GM23338 (cell line): ENCODE results near the gene BORCS8. TPM values are rescaled to one million over a fixed set of nuclear protein-coding genes. Genes with fewer than 3 reads are reported as not detected.

Experiments
- ATAC-seq: fragments of 200-7000 bp; cut with Tn5 transposase; 3 replicates; pipeline ENCODE4 v1.9.1; 2020
- DNase-seq: peaks from one replicate; pipeline ENCODE4 v3.0.0-alpha.2; 2015; ENCODE audit warnings: low spot score
- H2AFZ ChIP-seq: fragments of 200-600 bp; sonication (generic); 2 replicates; pipeline ENCODE4 v1.8.0; 2016; ENCODE audit warnings: antibody characterized with exemption, mild to moderate bottlenecking, moderate library complexity
- H3F3A ChIP-seq: fragments of 200-600 bp; sonication (generic); replicated peaks from 2 replicates; pipeline ENCODE4 v1.8.0; 2017; ENCODE audit warnings: antibody characterized with exemption, mixed run types, low read depth
- H3K27ac ChIP-seq: fragments of 200-600 bp; sonication (generic); 2 replicates; pipeline ENCODE4 v1.6.1; 2016; ENCODE audit warnings: low read depth
- H3K27me3 ChIP-seq: fragments of 200-600 bp; sonication (generic); 2 replicates; pipeline ENCODE4 v1.8.0; 2016; ENCODE audit warnings: mild to moderate bottlenecking, mixed run types, moderate library complexity; ENCODE audit not compliant: insufficient read depth
- H3K36me3 ChIP-seq: fragments of 200-600 bp; sonication (generic); 2 replicates; pipeline ENCODE4 v1.8.0; 2016; ENCODE audit warnings: mild to moderate bottlenecking; ENCODE audit not compliant: insufficient read depth
- H3K4me1 ChIP-seq: fragments of 200-600 bp; sonication (generic); 2 replicates; pipeline ENCODE4 v1.8.0; 2016; ENCODE audit warnings: mild to moderate bottlenecking, moderate library complexity; ENCODE audit not compliant: insufficient read depth
- H3K4me2 ChIP-seq: fragments of 200-600 bp; sonication (generic); 2 replicates; pipeline ENCODE4 v1.7.1; 2017; ENCODE audit warnings: mixed run types
- H3K4me3 ChIP-seq: fragments of 200-600 bp; sonication (generic); 2 replicates; pipeline ENCODE4 v1.6.1; 2016; ENCODE audit warnings: mixed run types
- H3K79me2 ChIP-seq: fragments of 200-600 bp; sonication (generic); replicated peaks from 2 replicates; pipeline ENCODE4 v1.8.0; 2017; ENCODE audit warnings: mild to moderate bottlenecking; ENCODE audit not compliant: insufficient read depth
- H3K9me2 ChIP-seq: fragments of 200-600 bp; sonication (generic); 2 replicates; pipeline ENCODE4 v1.8.0; 2017; ENCODE audit not compliant: insufficient read depth
- H4K20me1 ChIP-seq: fragments of 200-600 bp; sonication (generic); replicated peaks from 2 replicates; pipeline ENCODE4 v1.8.0; 2017; ENCODE audit warnings: mild to moderate bottlenecking; ENCODE audit not compliant: insufficient read depth
- H3K27ac Mint-ChIP-seq: 2 replicates; pipeline ENCODE4 v1.8.0; 2020; ENCODE audit warnings: inconsistent platforms, mild to moderate bottlenecking, moderate library complexity, mixed read lengths
- H3K27me3 Mint-ChIP-seq: 3 replicates; pipeline ENCODE4 v1.8.0; 2022; ENCODE audit warnings: low read depth, mild to moderate bottlenecking, moderate library complexity, mixed read lengths, inconsistent platforms; ENCODE audit not compliant: insufficient read depth, poor library complexity
- H3K36me3 Mint-ChIP-seq: 3 replicates; pipeline ENCODE4 v1.8.0; 2021; ENCODE audit warnings: low read depth, mild to moderate bottlenecking, inconsistent platforms, moderate library complexity, mixed read lengths
- H3K4me1 Mint-ChIP-seq: 3 replicates; pipeline ENCODE4 v1.8.0; 2020; ENCODE audit warnings: mild to moderate bottlenecking, inconsistent platforms, mixed read lengths
- H3K4me3 Mint-ChIP-seq: 3 replicates; pipeline ENCODE4 v1.8.0; 2021; ENCODE audit warnings: moderate library complexity, mild to moderate bottlenecking, inconsistent platforms, mixed read lengths
- H3K9me3 Mint-ChIP-seq: 3 replicates; pipeline ENCODE4 v1.8.0; 2020; ENCODE audit warnings: moderate library complexity, mild to moderate bottlenecking, inconsistent platforms, mixed read lengths
- CREB1 ChIP-seq: fragments of 250-450 bp; sonication (Bioruptor Pico); IDR thresholded peaks from 2 replicates; pipeline ENCODE4 v1.5.0; 2020; ENCODE audit warnings: low read depth, mild to moderate bottlenecking, moderate library complexity
- EZH2 ChIP-seq: fragments of 200-600 bp; sonication (generic); IDR thresholded peaks from one replicate; pipeline ENCODE4 v1.8.0; 2017; ENCODE audit warnings: antibody characterized with exemption, mild to moderate bottlenecking, low read depth; ENCODE audit not compliant: unreplicated experiment
- EZH2phosphoT487 ChIP-seq: fragments of 200-600 bp; sonication (generic); IDR thresholded peaks from one replicate; pipeline ENCODE4 v1.8.1; 2018; ENCODE audit warnings: antibody characterized with exemption; ENCODE audit not compliant: unreplicated experiment
- NANOG ChIP-seq: IDR thresholded peaks from 2 replicates; pipeline ENCODE4 v1.6.1; 2016; ENCODE audit warnings: antibody characterized with exemption, borderline replicate concordance
- ZNF114 ChIP-seq: fragments of 250-450 bp; sonication (Bioruptor Pico); IDR thresholded peaks from 2 replicates; pipeline ENCODE4 v1.5.0; 2020; ENCODE audit warnings: mild to moderate bottlenecking, moderate library complexity
- ZNF331 ChIP-seq: fragments of 250-450 bp; sonication (Bioruptor Pico); IDR thresholded peaks from 2 replicates; pipeline ENCODE4 v1.5.0; 2020; ENCODE audit warnings: low read depth, mild to moderate bottlenecking, moderate library complexity
- polyA plus RNA-seq: library from polyadenylated mRNA; unstranded; fragments of >200 nt; fragmentation: Nextera tagmentation; extraction: Ambion mirVana; gene quantifications from 2 replicates; pipeline ENCODE4 v1.2.1, GENCODE V29; 2016
- total RNA-seq: library from RNA; depleted of rRNA; stranded (reverse); fragments of >200 nt; shearing (Covaris generic); gene quantifications from 2 replicates; pipeline ENCODE4 v1.2.3, GENCODE V29; 2014
- TF ChIP-seq, protein P1 (sequence below): fragments of 250-450 bp; sonication (Bioruptor Pico); IDR thresholded peaks from 2 replicates; pipeline ENCODE4 v1.5.0; 2020; ENCODE audit warnings: mild to moderate bottlenecking, moderate library complexity
- TF ChIP-seq, protein P2 (sequence below): IDR thresholded peaks from one replicate; pipeline ENCODE4 v1.6.1; 2018; ENCODE audit warnings: antibody characterized with exemption; ENCODE audit not compliant: unreplicated experiment

The BORCS8 gene
- total and polyA plus RNA-seq, 2 experiments from 2014 or later, result 15.1 to 18.8 TPM

- TF ChIP-seq, protein P1, sequence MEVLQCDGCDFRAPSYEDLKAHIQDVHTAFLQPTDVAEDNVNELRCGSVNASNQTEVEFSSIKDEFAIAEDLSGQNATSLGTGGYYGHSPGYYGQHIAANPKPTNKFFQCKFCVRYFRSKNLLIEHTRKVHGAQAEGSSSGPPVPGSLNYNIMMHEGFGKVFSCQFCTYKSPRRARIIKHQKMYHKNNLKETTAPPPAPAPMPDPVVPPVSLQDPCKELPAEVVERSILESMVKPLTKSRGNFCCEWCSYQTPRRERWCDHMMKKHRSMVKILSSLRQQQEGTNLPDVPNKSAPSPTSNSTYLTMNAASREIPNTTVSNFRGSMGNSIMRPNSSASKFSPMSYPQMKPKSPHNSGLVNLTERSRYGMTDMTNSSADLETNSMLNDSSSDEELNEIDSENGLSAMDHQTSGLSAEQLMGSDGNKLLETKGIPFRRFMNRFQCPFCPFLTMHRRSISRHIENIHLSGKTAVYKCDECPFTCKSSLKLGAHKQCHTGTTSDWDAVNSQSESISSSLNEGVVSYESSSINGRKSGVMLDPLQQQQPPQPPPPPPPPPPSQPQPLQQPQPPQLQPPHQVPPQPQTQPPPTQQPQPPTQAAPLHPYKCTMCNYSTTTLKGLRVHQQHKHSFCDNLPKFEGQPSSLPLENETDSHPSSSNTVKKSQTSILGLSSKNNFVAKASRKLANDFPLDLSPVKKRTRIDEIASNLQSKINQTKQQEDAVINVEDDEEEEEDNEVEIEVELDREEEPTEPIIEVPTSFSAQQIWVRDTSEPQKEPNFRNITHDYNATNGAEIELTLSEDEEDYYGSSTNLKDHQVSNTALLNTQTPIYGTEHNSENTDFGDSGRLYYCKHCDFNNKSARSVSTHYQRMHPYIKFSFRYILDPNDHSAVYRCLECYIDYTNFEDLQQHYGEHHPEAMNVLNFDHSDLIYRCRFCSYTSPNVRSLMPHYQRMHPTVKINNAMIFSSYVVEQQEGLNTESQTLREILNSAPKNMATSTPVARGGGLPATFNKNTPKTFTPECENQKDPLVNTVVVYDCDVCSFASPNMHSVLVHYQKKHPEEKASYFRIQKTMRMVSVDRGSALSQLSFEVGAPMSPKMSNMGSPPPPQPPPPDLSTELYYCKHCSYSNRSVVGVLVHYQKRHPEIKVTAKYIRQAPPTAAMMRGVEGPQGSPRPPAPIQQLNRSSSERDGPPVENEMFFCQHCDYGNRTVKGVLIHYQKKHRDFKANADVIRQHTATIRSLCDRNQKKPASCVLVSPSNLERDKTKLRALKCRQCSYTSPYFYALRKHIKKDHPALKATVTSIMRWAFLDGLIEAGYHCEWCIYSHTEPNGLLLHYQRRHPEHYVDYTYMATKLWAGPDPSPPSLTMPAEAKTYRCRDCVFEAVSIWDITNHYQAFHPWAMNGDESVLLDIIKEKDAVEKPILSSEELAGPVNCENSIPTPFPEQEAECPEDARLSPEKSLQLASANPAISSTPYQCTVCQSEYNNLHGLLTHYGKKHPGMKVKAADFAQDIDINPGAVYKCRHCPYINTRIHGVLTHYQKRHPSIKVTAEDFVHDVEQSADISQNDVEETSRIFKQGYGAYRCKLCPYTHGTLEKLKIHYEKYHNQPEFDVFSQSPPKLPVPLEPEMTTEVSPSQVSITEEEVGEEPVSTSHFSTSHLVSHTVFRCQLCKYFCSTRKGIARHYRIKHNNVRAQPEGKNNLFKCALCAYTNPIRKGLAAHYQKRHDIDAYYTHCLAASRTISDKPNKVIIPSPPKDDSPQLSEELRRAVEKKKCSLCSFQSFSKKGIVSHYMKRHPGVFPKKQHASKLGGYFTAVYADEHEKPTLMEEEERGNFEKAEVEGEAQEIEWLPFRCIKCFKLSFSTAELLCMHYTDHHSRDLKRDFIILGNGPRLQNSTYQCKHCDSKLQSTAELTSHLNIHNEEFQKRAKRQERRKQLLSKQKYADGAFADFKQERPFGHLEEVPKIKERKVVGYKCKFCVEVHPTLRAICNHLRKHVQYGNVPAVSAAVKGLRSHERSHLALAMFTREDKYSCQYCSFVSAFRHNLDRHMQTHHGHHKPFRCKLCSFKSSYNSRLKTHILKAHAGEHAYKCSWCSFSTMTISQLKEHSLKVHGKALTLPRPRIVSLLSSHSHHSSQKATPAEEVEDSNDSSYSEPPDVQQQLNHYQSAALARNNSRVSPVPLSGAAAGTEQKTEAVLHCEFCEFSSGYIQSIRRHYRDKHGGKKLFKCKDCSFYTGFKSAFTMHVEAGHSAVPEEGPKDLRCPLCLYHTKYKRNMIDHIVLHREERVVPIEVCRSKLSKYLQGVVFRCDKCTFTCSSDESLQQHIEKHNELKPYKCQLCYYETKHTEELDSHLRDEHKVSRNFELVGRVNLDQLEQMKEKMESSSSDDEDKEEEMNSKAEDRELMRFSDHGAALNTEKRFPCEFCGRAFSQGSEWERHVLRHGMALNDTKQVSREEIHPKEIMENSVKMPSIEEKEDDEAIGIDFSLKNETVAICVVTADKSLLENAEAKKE (CRISPR knock-in tag), result no peak
- no peak for TF ChIP-seq EZH2
Observed at GRCh38 chr19:19209372-19209771, 17.4 kb upstream of the BORCS8 start (continued).

DNA sequence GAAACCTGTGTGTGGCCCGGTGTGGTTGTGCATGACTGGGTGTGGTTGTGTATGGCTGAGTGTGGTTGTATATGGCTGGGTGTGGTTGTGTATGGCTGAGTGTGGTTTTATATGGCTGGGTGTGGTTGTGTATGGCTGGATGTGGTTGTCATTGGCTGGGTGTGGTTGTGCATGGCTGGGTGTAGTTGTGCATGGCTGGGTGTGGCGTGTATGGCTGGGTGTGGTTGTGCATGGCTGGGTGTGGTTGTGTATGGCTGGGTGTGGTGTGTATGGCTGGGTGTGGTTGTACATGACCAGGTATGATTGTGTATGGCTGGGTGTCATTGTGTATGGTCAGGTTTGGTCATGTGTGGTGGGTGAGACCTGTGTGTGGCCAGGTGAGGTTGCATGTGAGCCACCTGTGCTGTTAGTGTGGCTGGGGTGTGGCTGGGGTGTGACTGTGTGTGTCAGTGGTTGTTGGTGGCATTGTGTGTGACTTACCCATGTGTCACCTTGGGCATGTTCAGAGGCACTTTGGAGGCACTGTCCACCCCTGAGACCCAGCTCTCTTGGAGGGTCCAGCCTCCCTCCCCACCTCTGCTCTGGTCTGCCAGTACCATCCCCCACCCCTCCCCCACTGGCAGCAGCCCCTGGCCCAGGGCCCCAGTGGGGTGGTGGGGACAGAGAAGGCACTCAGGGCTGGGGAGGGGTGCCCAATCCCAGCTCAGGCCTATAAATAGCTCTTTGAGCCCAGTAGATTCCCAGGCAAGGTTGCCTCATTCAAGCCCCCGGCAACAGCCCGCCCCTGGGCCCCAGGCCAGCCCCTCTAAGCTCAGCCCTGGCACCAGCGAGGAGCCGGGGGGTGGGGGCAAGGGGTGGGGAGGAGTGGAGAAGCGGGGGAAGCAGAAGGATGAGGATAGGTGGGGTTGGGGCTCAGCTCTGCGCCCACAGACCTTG is 16.0 kb upstream of the BORCS8 start:
- H3K4me3 Mint-ChIP-seq, result no peak overlapping the region
- H3K27me3 Mint-ChIP-seq, result peaks cover 85% of the 10 kb centered on the region
- DNase-seq (no peak), ATAC-seq (no peak)
- H3K4me1 Mint-ChIP-seq, result peaks cover 3% of the 10 kb centered on the region; the same call in 1 of the 3 replicates
- Histone ChIP-seq H3K36me3 (no peaks in the 10 kb centered on the region), H3K27ac (no peak overlapping the region), H3K79me2 (no peaks in the 10 kb centered on the region), H3K9me2 (no peaks in the 10 kb centered on the region), H3K4me3 (no peak overlapping the region), H3K4me2 (no peak overlapping the region), H4K20me1 (0 out of 2 replicates have a peak, but pooled peaks cover 3% of the 10 kb centered on the region), H3K27me3 (peaks cover 81% of the 10 kb centered on the region), H3K4me1 (no peaks in the 10 kb centered on the region; the same call in 1 of the 2 replicates), H3F3A (0 out of 2 replicates have a peak, but pooled peaks cover 3% of the 10 kb centered on the region), H2AFZ (no peak overlapping the region)
- H3K36me3 Mint-ChIP-seq, result peaks cover 2% of the 10 kb centered on the region; the same call in 2 of the 3 replicates
- H3K27ac Mint-ChIP-seq, result no peak overlapping the region
- peaks cover 4% of the 10 kb centered on the region; the same call in 2 of the 3 replicates for H3K9me3 Mint-ChIP-seq
- TF ChIP-seq EZH2phosphoT487, result no peak
- no peak for TF ChIP-seq CREB1 (CRISPR knock-in tag)
- TF ChIP-seq ZNF114 (CRISPR knock-in tag), result no peak
- TF ChIP-seq, protein P2, sequence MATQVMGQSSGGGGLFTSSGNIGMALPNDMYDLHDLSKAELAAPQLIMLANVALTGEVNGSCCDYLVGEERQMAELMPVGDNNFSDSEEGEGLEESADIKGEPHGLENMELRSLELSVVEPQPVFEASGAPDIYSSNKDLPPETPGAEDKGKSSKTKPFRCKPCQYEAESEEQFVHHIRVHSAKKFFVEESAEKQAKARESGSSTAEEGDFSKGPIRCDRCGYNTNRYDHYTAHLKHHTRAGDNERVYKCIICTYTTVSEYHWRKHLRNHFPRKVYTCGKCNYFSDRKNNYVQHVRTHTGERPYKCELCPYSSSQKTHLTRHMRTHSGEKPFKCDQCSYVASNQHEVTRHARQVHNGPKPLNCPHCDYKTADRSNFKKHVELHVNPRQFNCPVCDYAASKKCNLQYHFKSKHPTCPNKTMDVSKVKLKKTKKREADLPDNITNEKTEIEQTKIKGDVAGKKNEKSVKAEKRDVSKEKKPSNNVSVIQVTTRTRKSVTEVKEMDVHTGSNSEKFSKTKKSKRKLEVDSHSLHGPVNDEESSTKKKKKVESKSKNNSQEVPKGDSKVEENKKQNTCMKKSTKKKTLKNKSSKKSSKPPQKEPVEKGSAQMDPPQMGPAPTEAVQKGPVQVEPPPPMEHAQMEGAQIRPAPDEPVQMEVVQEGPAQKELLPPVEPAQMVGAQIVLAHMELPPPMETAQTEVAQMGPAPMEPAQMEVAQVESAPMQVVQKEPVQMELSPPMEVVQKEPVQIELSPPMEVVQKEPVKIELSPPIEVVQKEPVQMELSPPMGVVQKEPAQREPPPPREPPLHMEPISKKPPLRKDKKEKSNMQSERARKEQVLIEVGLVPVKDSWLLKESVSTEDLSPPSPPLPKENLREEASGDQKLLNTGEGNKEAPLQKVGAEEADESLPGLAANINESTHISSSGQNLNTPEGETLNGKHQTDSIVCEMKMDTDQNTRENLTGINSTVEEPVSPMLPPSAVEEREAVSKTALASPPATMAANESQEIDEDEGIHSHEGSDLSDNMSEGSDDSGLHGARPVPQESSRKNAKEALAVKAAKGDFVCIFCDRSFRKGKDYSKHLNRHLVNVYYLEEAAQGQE, result no peak
- TF ChIP-seq NANOG, result no peak
- TF ChIP-seq ZNF331 (CRISPR knock-in tag), result no peak
